DOHH2 (cell line): ENCODE results near the gene SLFN5.

ENCODE experiments used
- H3F3A ChIP-seq: fragments of 200-600 bp; sonication (generic), shearing (Covaris generic); 2 replicates; pipeline ENCODE4 v1.6.0; 2016; ENCODE audit warnings: antibody characterized with exemption, mild to moderate bottlenecking; ENCODE audit not compliant: control insufficient read depth, insufficient read depth
- H3K27ac ChIP-seq: fragments of 200-600 bp; sonication (generic); 2 replicates; pipeline ENCODE4 v1.5.1; 2014; ENCODE audit warnings: low read depth, mild to moderate bottlenecking, low read length, moderate library complexity
- H3K27me3 ChIP-seq: fragments of 200-600 bp; sonication (generic); 2 replicates; pipeline ENCODE4 v1.6.1; 2014; ENCODE audit warnings: mild to moderate bottlenecking, low read length, mixed read lengths; ENCODE audit not compliant: control insufficient read depth
- H3K36me3 ChIP-seq: fragments of 200-600 bp; sonication (generic); 2 replicates; pipeline ENCODE4 v1.6.1; 2014; ENCODE audit warnings: mild to moderate bottlenecking, low read length, moderate library complexity, mixed read lengths; ENCODE audit not compliant: control insufficient read depth
- H3K4me1 ChIP-seq: fragments of 200-600 bp; sonication (generic); 2 replicates; pipeline ENCODE4 v1.6.1; 2014; ENCODE audit warnings: mild to moderate bottlenecking, low read length, mixed read lengths; ENCODE audit not compliant: control insufficient read depth
- H3K4me2 ChIP-seq: fragments of 200-600 bp; sonication (generic); 2 replicates; pipeline ENCODE4 v1.6.0; 2014; ENCODE audit warnings: mild to moderate bottlenecking, low read length, moderate library complexity
- H3K4me3 ChIP-seq: fragments of 200-600 bp; sonication (generic); 2 replicates; pipeline ENCODE4 v1.5.1; 2014; ENCODE audit warnings: mild to moderate bottlenecking, low read length, mixed read lengths
- H3K79me2 ChIP-seq: fragments of 200-600 bp; sonication (generic); 2 replicates; pipeline ENCODE4 v1.6.1; 2014; ENCODE audit warnings: mild to moderate bottlenecking, low read length, mixed read lengths; ENCODE audit not compliant: control insufficient read depth
- H3K9me2 ChIP-seq: fragments of 200-600 bp; sonication (generic); replicated peaks from 2 replicates; pipeline ENCODE4 v1.6.1; 2014; ENCODE audit warnings: mild to moderate bottlenecking, low read length, mixed read lengths; ENCODE audit not compliant: control insufficient read depth
- H3K9me3 ChIP-seq: fragments of 200-600 bp; sonication (generic); 2 replicates; pipeline ENCODE4 v1.6.1; 2014; ENCODE audit warnings: antibody characterized with exemption, low read length, mixed read lengths; ENCODE audit not compliant: control insufficient read depth, insufficient read depth
- H4K20me1 ChIP-seq: fragments of 200-600 bp; sonication (generic); 2 replicates; pipeline ENCODE4 v1.6.0; 2014; ENCODE audit warnings: low read depth, mild to moderate bottlenecking, antibody characterized with exemption, low read length, moderate library complexity; ENCODE audit not compliant: control insufficient read depth, insufficient read depth
- EZH2phosphoT487 ChIP-seq: fragments of 200-600 bp; sonication (generic); IDR thresholded peaks from 2 replicates; pipeline ENCODE4 v1.6.1; 2017; ENCODE audit warnings: borderline replicate concordance, mild to moderate bottlenecking, antibody characterized with exemption, low read length, moderate library complexity, mixed read lengths
- TF ChIP-seq, protein P1 (sequence below): fragments of 200-600 bp; sonication (generic); IDR thresholded peaks from one replicate; pipeline ENCODE4 v1.5.1; 2014; ENCODE audit warnings: antibody characterized with exemption, mild to moderate bottlenecking, low read depth, low read length; ENCODE audit not compliant: poor library complexity, severe bottlenecking

Gene SLFN5

DNA sequence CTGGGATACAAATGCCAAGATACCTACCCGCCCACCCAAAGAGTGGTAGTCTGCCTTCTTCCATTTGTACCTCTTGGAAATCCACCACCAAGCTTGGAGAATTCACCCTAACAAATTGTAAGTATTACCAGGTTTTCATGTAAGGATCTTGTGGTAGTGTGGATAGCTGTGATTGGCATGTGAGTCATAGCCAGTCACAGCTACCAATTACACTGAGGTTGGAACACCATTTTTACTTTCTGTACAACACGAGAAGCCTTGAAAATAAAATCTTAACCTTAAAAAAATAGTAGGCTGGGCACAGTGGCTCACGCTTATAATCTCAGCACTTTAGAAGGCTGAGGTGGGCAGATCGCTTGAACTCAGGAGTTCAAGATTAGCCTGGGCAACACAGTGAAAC is 30.2 kb upstream of the SLFN5 start:
- Histone ChIP-seq H3F3A (no peaks in the 10 kb centered on the region), H3K79me2 (no peaks in the 10 kb centered on the region), H3K9me2 (no peaks in the 10 kb centered on the region), H4K20me1 (no peaks in the 10 kb centered on the region), H3K27me3 (peaks cover 17% of the 10 kb centered on the region), H3K4me3 (no peak overlapping the region), H3K36me3 (no peaks in the 10 kb centered on the region), H3K9me3 (no peaks in the 10 kb centered on the region), H3K4me1 (no peaks in the 10 kb centered on the region), H3K27ac (no peak overlapping the region), H3K4me2 (no peak overlapping the region)
- TF ChIP-seq, protein P1, sequence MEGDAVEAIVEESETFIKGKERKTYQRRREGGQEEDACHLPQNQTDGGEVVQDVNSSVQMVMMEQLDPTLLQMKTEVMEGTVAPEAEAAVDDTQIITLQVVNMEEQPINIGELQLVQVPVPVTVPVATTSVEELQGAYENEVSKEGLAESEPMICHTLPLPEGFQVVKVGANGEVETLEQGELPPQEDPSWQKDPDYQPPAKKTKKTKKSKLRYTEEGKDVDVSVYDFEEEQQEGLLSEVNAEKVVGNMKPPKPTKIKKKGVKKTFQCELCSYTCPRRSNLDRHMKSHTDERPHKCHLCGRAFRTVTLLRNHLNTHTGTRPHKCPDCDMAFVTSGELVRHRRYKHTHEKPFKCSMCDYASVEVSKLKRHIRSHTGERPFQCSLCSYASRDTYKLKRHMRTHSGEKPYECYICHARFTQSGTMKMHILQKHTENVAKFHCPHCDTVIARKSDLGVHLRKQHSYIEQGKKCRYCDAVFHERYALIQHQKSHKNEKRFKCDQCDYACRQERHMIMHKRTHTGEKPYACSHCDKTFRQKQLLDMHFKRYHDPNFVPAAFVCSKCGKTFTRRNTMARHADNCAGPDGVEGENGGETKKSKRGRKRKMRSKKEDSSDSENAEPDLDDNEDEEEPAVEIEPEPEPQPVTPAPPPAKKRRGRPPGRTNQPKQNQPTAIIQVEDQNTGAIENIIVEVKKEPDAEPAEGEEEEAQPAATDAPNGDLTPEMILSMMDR = no peak
- TF ChIP-seq EZH2phosphoT487 = no peak

DNA sequence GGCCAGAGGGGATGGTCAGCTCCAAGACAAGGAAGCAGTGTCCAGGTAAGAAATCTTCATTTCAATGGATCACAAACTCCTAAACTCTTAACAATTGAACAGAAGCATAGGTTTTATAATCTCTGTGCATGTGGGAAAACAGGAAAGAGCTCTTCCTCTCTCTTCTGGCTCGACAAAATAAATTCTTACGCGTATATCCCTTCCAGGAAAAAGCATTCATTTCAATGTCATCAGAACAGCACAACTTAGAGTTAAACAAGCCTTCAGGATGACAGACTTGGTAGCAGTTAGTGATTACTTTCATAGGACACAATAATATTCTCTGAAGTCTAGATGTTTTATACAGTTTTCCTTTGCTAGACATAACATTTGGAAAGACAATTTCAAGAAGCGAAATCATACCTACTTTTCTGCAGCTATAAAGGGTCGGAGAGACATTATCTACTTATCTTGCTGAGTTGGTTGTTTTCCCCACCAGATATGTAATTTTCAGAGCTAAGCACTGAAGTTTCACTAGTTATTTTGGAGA is 29.4 kb upstream of the SLFN5 start:
- Histone ChIP-seq H3K9me3 (no peaks in the 10 kb centered on the region), H3K79me2 (no peaks in the 10 kb centered on the region), H3K36me3 (no peaks in the 10 kb centered on the region), H4K20me1 (no peaks in the 10 kb centered on the region), H3K27ac (no peak overlapping the region), H3K27me3 (peaks cover 17% of the 10 kb centered on the region), H3K9me2 (no peaks in the 10 kb centered on the region), H3K4me2 (no peak overlapping the region), H3F3A (no peaks in the 10 kb centered on the region), H3K4me3 (no peak overlapping the region), H3K4me1 (no peaks in the 10 kb centered on the region)
- TF ChIP-seq EZH2phosphoT487 = no peak
- TF ChIP-seq, protein P1 = no peak

DNA sequence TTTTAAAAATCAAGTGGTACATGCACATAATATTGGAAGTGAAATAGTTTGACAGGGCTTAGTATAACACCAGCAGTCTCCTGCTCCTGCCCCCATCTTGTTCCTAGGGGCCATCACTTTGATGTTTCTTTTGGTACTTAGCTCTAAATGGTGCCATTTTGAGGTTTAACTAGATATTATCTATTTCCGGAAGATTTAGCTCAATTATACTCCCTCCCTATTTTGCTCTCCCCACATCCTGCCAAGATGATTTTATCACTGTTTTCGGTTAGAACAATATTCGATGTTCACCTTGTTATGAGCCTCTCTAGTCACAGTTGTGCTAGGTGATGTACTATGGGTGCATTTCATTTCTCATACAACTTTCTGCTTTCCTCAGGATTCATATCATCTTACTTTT is 28.7 kb upstream of the SLFN5 start:
- H3K27ac ChIP-seq = no peak overlapping the region
- H3K4me3 ChIP-seq = no peak overlapping the region
- H3K9me3 ChIP-seq = no peaks in the 10 kb centered on the region
- H3K79me2 ChIP-seq = no peaks in the 10 kb centered on the region
- H3K9me2 ChIP-seq = no peaks in the 10 kb centered on the region
- no peaks in the 10 kb centered on the region for H3K36me3 ChIP-seq
- peaks cover 17% of the 10 kb centered on the region for H3K27me3 ChIP-seq
- no peak for TF ChIP-seq EZH2phosphoT487
- TF ChIP-seq, protein P1 = no peak
- no peak overlapping the region for H3K4me2 ChIP-seq
- H4K20me1 ChIP-seq = no peaks in the 10 kb centered on the region
- H3K4me1 ChIP-seq = no peaks in the 10 kb centered on the region
- H3F3A ChIP-seq = no peaks in the 10 kb centered on the region
